HG03175 (cell line): ENCODE results near the gene OTOGL.
"Not testable (repeated sequence)": the region's sequence is repeated elsewhere in the genome, so short reads cannot be mapped to it uniquely, and the experiment has no call there.

Experiments used
- ATAC-seq: cut with Tn5 transposase; IDR thresholded peaks from one replicate; pipeline ENCODE4 v1.9.1; 2021; ENCODE audit warnings: mild to moderate bottlenecking, moderate library complexity; ENCODE audit not compliant: unreplicated experiment

OTOGL gene

GRCh38 chr12:80099259-80099658 lies at the start of gene OTOGL:
TSS of gene OTOGL (plus strand) at chr12:80099537. CDS start at chr12:80209432, 109,895 bp downstream.
- no peak for ATAC-seq

GRCh38 chr12:80050236-80050635 lies 49.1 kb upstream of the OTOGL start:
- ATAC-seq = no peak

- no peak for ATAC-seq
These were observed 46.1 kb upstream of the OTOGL start for GRCh38 chr12:80053051-80053790.

- ATAC-seq = no peak
These were observed 43.1 kb upstream of the OTOGL start for GRCh38 chr12:80056232-80056631.

- ATAC-seq = no peak
These were observed 42.5 kb upstream of the OTOGL start for GRCh38 chr12:80056845-80057244.

- no peak for ATAC-seq
These were observed 40.8 kb upstream of the OTOGL start for GRCh38 chr12:80058586-80058985.

GRCh38 chr12:80059102-80059501 lies 40.2 kb upstream of the OTOGL start:
- ATAC-seq = no peak

- ATAC-seq = no peak
These were observed 39.5 kb upstream of the OTOGL start for GRCh38 chr12:80059875-80060274.

GRCh38 chr12:80064269-80064668 lies 35.1 kb upstream of the OTOGL start:
- no peak for ATAC-seq

- ATAC-seq = no peak
These were observed 34.4 kb upstream of the OTOGL start for GRCh38 chr12:80064951-80065350.

- ATAC-seq = no peak
These were observed 31.2 kb upstream of the OTOGL start for GRCh38 chr12:80068173-80068572.

- ATAC-seq = not testable (repeated sequence)
These were observed 15.3 kb upstream of the OTOGL start for GRCh38 chr12:80083892-80084614.

GRCh38 chr12:80086025-80086424 lies 13.3 kb upstream of the OTOGL start:
- ATAC-seq = no peak

GRCh38 chr12:80087486-80088213 lies 11.7 kb upstream of the OTOGL start:
- ATAC-seq = no peak

- ATAC-seq = no peak
These were observed 1.3 kb downstream of the OTOGL start for GRCh38 chr12:80100591-80100990.

- no peak for ATAC-seq
These were observed 1.8 kb downstream of the OTOGL start for GRCh38 chr12:80101126-80101525.

- no peak for ATAC-seq
These were observed 7.9 kb downstream of the OTOGL start for GRCh38 chr12:80107221-80107620.

- ATAC-seq = no peak
These were observed 17.4 kb downstream of the OTOGL start for GRCh38 chr12:80116735-80117134.

- ATAC-seq = no peak
These were observed 19.4 kb downstream of the OTOGL start for GRCh38 chr12:80118565-80119324.

GRCh38 chr12:80120994-80121393 lies 21.7 kb downstream of the OTOGL start:
- ATAC-seq = no peak

GRCh38 chr12:80121661-80122060 lies 22.3 kb downstream of the OTOGL start:
- ATAC-seq = no peak
